GM18870 (cell line): Measurements from ENCODE around the gene PLA2G7.

ENCODE experiments used
- ATAC-seq: cut with Tn5 transposase; IDR thresholded peaks from one replicate; pipeline ENCODE4 v1.9.1; 2021; ENCODE audit warnings: moderate library complexity; ENCODE audit not compliant: unreplicated experiment

Gene PLA2G7

DNA sequence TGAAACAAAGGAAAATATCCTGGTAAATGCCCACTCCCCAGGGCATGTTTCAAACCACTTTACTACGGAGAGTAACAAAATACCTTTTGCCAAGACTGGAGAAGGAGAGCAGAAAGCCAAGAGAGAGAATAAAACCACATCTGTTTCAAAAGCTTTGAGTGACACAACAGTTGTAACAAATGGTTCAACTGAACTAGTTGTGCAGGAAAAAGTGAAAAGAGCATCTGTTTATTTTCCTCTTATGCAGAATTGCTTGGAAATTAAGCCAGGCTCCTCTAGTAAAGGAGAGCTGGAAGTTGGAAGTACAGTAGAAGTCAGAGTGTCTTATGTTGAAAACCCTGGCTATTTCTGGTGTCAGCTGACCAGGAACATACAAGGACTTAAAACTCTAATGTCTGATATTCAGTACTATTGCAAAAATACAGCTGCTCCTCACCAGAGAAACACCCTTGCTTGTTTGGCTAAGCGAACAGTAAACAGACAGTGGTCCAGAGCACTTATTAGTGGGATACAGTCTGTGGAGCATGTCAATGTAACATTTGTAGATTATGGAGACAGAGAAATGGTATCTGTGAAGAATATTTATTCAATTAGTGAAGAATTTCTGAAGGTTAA, 44.9 kb downstream of the PLA2G7 start:
- ATAC-seq: no peak

DNA sequence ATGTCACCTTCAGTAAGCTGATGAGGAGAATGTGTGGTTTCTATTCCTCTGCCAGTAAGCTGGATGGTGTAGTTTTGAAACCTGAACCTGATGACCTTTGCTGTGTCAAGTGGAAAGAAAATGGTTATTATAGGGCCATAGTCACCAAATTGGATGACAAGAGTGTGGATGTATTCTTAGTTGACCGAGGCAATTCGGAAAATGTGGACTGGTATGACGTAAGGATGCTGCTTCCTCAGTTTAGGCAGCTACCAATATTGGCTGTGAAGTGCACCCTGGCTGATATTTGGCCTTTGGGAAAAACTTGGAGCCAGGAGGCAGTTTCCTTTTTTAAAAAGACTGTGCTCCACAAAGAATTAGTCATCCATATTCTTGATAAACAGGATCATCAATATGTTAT, 45.5 kb downstream of the PLA2G7 start:
- no peak for ATAC-seq

DNA sequence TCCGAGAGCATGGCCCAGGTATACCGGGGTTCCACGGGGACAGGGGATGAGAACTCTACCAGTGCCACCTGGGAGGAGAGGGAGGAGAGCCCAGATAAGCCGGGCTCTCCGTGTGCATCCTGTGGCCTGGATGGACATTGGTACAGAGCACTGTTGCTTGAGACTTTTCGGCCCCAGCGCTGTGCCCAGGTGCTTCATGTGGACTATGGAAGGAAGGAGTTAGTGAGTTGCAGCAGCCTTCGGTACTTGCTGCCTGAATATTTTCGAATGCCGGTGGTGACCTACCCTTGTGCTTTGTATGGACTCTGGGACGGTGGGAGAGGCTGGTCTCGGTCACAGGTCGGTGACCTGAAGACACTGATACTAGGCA, 46.2 kb downstream of the PLA2G7 start:
- no peak for ATAC-seq

DNA sequence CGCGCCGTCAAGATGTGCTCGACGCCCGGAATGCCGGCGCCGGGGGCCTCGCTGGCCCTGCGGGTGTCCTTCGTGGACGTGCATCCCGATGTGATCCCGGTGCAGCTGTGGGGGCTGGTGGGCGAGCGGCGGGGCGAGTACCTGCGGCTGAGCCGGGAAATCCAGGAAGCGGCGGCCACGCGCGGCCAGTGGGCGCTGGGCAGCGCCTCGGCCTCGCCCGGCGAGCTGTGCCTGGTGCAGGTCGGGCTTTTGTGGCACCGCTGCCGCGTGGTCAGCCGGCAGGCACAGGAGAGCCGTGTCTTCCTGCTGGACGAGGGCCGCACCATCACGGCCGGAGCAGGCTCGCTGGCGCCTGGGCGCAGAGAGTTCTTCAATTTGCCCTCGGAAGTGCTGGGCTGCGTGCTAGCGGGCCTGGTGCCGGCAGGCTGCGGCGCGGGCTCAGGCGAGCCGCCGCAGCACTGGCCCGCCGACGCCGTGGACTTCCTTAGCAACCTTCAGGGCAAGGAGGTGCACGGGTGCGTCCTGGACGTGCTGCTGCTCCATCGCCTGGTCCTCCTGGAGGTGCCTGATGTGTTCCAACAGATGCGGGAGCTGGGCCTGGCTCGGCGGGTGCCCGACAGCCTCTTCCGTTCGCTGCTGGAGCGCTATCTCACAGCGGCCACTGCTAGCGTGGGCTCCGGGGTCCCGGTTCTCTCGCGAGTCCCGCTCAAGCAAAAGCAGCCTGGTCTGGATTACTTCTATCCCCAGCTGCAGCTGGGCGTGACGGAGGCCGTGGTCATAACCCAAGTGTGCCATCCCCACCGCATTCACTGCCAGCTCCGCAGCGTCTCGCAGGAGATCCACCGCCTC, 46.8 kb downstream of the PLA2G7 start:
- no peak for ATAC-seq

DNA sequence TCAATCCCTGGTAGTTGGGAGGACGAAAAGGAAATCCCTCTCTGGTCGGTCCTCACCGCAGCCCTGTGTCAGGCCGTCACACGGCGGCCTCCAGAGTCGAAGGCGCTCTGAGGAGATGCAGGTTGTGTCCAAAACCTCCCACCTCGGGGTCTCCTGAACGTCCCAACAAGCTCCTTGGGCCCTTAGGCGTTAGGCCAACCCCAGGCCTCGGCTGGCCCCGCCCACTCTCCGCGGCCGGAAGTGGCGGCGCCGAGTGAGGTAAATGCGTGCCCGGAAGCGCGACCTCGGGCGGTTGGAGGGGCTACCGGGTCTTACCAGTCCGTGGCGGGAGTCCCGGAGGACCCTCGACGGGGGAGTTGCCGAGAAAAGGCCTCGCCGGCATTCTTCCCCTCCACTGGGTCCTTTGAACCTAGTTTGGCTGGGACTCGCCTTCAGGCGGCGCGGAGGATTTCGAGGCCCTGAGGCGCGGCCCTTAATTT, 47.5 kb downstream of the PLA2G7 start, which contains the start of gene TDRD6:
Gene TDRD6 (plus strand): TSS at position 267 of the 479 bp plus-strand sequence. CDS start 244 bp downstream, outside the sequence.
- no peak for ATAC-seq

DNA sequence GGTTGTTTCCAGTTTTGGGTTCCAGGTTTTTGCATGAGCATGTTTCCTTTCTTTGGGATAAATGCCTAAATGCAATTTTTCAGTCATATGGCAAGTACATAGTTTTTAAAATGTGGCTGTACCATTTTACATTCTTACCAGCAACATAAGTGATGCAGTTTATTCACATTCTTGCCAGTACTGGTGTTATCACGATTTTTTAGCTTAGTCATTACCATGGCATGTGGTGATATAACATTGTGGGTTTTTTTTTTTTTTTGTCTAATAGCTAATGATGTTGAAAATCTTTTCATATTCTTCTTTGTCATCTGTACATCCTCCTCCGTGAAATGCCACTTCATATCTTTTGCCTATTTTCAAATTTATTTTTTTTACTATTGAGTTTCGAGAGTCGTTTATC, 50.4 kb downstream of the PLA2G7 start:
- no peak for ATAC-seq

DNA sequence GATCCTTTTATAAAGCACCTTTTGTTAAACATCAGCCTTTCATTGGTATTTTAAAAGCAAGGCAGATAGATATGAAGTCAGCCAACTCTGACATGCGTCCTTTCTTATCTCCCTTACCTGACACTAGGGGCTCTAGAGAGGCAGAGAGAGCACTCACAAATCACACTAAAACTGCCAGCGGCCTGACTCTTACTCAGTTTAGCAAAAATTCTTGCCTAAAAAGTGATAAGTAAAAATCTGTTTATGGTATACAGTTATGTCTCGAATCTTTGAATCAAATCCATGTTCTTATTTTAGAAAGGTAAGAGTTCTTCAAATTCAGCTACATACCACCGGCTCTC, 57.9 kb downstream of the PLA2G7 start:
- ATAC-seq: no peak

DNA sequence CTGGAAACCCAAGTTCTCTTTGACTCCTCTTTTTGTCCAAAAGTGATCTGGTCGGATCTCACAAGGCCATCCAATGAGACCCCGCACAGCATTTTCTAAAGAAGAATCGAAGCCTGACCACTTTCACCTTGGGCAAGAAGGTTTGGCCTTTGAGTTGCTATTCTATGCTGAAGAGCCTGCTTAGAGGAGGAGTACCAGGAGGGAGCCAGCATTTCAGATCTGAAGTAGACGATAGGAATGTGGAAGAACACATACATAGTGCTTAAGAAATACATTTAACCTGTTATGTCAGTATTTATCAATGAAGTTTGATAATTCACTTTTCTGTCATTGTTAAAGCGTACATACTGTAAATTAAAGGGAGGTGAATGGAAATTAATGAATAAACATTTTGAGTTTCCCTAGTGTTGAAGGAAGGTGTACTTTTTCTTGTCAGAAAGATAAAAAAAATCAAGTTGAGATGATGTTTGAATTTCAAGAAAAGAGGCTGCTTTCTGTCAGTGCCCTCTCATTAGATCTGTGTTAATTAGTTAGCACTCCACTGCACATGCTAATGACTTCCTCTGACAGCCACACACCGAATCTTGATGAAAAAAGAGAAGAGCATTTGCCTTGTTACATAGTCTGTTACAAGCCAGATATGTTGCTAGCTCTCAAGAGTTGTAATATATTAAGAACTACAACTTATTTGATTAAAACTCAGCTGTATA, 58.4 kb downstream of the PLA2G7 start:
- no peak for ATAC-seq

DNA sequence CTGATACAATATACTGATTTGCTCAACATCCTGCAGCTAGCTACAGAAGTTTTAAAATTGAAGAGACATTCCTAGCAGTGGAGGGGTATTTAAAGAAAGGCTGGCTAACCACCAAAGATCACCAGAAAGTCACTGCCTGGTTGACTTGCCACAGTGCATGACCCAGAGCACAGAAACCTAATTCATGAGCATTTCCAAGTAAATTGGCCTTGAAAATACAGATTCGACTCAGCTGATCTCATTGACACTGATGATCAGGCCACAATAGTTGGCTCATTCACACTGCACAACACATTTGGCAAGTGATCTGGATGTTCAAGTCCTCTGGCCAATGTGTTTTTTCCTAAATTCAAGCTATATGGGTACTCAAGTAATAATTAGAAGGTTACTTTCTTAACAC, 60.8 kb downstream of the PLA2G7 start:
- ATAC-seq: no peak

DNA sequence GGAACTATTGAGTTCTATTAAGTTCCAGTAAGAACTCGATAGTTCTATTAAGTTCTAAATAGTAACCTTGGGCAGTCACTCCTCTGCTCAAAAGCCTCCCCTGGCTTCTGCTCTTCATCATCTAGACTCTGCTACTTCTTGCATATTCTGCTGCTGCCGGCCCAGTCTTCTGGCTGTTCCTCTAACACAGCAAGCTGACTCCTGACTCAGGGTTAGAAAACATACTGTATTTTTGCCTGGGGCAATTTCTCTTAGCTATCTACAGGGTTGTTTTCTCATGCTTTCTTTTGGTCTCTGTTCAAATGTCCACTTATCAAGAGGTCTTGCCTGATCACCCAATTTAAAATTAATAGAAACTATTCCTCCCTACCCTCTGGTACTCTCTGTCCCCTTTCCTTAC, 67.8 kb downstream of the PLA2G7 start:
- no peak for ATAC-seq

DNA sequence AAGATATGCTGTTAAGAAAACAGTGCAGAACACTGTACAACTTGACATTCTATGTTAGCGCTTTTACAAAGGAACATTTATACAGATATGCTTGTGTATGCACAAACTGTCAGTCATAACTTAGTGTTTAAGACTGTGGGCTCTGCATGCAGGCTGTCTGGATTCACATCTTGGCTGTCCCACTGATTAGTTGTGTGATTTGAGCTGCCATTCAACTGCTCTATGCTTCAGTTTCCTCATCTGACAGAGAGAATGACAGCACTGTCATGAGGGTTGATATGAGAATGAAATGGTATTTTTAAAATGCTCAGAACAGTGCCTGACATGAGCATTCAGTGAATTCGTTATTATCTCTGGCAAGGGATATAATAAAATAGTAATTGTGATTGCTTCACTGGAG, 73.7 kb downstream of the PLA2G7 start:
- no peak for ATAC-seq

DNA sequence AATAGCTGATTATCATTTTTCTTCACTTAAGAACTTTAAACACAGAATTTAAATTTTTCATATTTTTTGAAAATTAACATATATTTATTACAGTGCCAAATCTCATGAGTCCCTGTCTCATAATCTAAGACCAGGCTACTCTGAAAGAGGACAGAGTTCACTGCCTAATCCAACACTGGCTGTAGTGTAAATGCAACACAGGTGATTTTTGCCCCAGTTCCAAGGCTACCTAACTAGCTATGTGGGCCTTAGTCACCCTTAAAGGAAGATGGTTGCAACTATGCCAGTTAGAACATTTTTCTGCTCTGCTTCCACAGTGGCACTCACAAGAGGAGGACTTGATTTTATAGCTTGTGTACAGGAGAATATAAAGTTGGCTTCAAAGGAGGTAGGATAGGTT, 77.5 kb downstream of the PLA2G7 start:
- no peak for ATAC-seq

DNA sequence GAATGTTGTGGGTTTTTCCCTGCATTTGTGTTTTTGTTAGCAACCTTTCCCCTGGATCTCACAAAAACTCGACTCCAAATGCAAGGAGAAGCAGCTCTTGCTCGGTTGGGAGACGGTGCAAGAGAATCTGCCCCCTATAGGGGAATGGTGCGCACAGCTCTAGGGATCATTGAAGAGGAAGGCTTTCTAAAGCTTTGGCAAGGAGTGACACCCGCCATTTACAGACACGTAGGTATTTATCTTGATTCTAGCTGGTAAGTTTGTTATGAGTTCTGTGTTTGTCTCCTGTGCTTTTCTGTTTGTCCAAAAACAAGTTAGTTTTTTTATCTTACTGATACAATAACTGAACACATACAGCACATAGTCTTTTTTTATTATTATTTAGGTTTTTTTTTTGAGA, 79.4 kb downstream of the PLA2G7 start:
- no peak for ATAC-seq
